LNCAP (cell line): ENCODE measurements around the gene ARF3.

Experiments used
- TF ChIP-seq, protein P1 (sequence below): fragments of 450-650 bp; IDR thresholded peaks from 2 replicates; pipeline ENCODE4 v1.5.1; 2017; ENCODE audit warnings: mild to moderate bottlenecking

Gene ARF3

DNA sequence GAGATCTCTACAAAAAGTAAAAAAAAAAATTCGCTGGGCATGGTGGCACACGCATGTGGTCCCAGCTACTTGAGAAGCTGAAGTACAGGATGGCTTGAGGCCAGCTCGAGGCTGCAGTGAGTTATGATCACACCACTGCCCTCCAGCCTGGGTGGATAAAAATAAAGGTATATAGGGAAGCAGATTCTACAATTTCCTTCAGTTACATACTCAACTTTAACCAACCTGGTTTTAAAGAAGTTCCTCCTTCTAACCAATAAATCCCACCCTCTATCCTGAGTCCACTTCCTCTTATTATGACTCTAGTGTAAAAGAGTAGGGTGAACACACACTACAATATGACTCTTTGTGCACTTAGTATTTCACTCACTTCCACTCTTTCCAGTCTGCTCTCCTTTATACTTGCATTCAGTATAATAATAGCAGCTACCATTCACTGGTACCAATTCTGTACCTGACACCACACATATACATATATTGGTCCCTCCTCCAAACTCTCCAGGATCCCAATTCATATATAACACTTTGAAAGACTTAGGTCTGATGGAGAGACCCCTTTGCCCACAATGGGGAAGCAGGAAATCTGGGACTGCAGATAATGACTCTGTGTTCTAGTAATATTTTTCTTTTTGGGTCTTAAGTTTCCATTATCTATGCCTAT is 2.3 kb downstream of the ARF3 start:
- TF ChIP-seq, protein P1, sequence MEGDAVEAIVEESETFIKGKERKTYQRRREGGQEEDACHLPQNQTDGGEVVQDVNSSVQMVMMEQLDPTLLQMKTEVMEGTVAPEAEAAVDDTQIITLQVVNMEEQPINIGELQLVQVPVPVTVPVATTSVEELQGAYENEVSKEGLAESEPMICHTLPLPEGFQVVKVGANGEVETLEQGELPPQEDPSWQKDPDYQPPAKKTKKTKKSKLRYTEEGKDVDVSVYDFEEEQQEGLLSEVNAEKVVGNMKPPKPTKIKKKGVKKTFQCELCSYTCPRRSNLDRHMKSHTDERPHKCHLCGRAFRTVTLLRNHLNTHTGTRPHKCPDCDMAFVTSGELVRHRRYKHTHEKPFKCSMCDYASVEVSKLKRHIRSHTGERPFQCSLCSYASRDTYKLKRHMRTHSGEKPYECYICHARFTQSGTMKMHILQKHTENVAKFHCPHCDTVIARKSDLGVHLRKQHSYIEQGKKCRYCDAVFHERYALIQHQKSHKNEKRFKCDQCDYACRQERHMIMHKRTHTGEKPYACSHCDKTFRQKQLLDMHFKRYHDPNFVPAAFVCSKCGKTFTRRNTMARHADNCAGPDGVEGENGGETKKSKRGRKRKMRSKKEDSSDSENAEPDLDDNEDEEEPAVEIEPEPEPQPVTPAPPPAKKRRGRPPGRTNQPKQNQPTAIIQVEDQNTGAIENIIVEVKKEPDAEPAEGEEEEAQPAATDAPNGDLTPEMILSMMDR = no peak

DNA sequence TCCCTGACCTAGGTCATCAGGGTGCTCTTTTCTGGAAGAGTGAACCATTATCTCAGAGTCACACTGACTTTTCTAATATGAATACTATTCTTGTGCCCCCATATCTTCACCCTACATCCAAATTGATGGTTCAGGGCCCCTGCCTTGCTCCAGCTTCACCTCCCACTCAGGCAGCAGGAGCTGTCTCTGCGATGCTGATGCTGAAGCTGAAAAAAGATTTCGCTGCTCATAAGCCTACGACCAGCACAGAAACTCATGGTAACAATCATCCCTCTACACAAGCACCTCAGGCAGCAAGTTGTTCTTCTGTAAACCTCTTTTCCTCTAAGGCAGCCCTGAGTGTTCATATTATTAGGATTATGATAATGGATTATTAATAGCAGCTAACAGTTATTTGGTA is 3.2 kb downstream of the ARF3 start:
- TF ChIP-seq, protein P1 = no peak

DNA sequence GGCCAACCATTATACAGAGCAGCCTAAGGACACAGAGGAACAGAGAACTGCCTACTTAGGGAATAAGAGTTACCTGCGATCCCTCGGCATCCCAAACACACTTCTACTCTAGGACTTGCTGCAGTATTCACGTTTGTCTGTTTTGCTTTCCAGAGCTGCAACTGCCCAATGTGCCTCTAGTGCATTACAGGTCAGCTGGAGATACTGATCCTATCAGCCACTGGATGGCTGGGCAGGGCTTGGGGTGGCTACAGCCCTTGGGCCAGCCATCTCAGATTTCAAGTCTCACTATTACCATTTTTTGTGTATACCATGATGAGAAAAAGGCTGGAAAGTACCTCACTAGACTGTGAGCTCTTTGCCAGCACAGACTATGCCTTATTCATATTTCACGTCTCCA is 4.6 kb downstream of the ARF3 start:
- TF ChIP-seq, protein P1 = no peak

DNA sequence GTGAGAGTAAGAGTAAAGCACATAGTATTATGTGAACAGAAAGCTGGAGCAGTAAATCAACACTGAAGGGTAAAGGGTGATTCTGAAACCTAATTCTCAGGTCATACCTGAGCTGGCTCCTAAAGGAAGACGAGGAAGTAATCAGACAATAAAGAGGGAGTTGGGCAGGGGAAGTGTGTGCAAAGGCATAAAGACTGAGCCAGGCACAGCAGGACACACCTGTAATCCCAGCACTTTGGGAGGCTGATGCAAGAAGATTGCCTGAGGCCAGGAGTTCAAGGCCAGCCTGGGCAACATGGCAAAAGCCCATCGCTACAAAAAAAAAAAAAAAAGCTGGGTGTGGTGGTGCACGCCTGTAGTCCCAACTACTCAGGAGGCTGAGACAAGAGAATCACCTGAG is 9.6 kb downstream of the ARF3 start:
- TF ChIP-seq, protein P1 = no peak

DNA sequence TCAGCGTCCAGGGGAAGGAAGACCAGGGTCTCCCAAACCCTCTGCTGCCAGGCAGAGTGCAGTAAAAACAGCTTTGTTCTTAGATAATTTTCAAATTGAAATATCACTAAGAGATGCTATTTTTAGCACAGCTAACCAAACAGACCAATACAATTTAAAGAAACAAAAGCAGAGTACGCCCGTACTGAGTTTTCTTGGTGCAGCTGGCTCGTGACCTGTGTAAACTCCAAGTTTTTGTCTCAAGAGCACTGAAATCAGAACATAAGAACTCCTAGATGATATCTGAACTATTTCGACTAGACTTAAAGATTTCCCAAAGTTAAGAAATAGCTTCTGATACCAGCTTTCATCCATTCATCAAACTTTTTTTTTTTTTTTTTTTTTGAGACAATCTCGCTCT is 10.3 kb downstream of the ARF3 start:
- TF ChIP-seq, protein P1 = no peak

DNA sequence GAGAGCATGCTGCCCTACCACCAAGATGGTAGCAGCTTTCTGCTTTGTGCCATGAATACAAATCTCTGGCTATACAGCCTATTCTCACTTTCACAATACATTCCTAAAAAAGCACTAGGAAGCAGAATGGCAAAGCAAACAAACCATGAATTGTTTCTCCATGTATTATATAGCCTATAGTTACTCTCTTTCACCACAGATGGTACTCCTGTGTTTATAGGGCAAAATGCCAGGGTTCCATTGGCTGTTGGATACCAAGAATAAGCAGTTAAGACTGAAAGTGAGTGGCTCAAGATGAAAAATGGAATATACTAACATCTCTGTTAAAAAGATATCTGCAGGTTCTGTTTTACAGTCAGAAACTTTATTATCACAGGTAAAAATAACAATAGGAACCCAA is 11.1 kb downstream of the ARF3 start:
- TF ChIP-seq, protein P1 = no peak

DNA sequence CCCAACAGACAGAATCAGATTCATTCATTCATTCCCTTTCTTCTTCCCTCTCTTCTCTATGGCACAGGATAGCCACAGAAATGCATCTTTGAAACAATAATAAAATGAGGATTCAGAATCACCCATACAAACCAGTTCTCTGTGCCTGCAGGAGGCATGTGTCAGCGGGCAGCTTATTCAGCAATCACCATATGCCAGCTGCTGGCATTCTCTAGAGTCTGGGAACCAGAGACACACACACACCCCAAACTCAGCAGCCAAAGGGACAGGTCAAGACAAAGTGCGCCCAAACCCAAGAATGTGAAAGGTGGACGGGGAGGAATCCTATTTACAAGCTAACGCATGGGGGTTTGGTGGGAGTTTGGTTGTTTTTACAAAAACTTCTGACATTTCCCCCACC is 14.1 kb downstream of the ARF3 start:
- TF ChIP-seq, protein P1 = no peak

DNA sequence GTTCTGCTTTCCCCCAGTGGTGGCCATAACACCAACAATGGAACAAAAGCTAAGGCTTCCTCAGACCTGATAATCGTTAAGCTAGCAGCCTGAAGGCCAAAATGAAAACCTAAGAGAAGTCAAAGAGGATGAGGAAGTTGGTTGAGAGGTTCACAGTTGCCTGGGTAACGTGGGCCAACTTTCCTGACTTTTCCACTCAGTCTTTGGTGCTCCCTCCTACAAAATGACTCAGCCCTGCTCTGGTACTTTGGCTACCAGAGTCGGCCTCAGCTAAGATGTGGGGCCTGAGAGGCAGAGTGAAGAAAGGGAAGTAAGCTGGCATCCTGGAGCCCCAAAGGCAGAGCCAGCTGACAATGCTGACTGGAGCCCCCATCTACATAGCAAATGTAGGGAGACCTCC is 17.1 kb downstream of the ARF3 start:
- TF ChIP-seq, protein P1 = no peak
